GM23338 (cell line): ENCODE data around the gene MANEAL. TPM values are rescaled to one million over a fixed set of nuclear protein-coding genes. Genes with fewer than 3 reads are reported as not detected.

ENCODE experiments used
- ATAC-seq: fragments of 200-7000 bp; cut with Tn5 transposase; 3 replicates; pipeline ENCODE4 v1.9.1; 2020
- DNase-seq: peaks from one replicate; pipeline ENCODE4 v3.0.0-alpha.2; 2015; ENCODE audit warnings: low spot score
- H2AFZ ChIP-seq: fragments of 200-600 bp; sonication (generic); 2 replicates; pipeline ENCODE4 v1.8.0; 2016; ENCODE audit warnings: antibody characterized with exemption, mild to moderate bottlenecking, moderate library complexity
- H3F3A ChIP-seq: fragments of 200-600 bp; sonication (generic); replicated peaks from 2 replicates; pipeline ENCODE4 v1.8.0; 2017; ENCODE audit warnings: antibody characterized with exemption, mixed run types, low read depth
- H3K27ac ChIP-seq: fragments of 200-600 bp; sonication (generic); 2 replicates; pipeline ENCODE4 v1.6.1; 2016; ENCODE audit warnings: low read depth
- H3K27me3 ChIP-seq: fragments of 200-600 bp; sonication (generic); 2 replicates; pipeline ENCODE4 v1.8.0; 2016; ENCODE audit warnings: mild to moderate bottlenecking, mixed run types, moderate library complexity; ENCODE audit not compliant: insufficient read depth
- H3K36me3 ChIP-seq: fragments of 200-600 bp; sonication (generic); 2 replicates; pipeline ENCODE4 v1.8.0; 2016; ENCODE audit warnings: mild to moderate bottlenecking; ENCODE audit not compliant: insufficient read depth
- H3K4me1 ChIP-seq: fragments of 200-600 bp; sonication (generic); 2 replicates; pipeline ENCODE4 v1.8.0; 2016; ENCODE audit warnings: mild to moderate bottlenecking, moderate library complexity; ENCODE audit not compliant: insufficient read depth
- H3K4me2 ChIP-seq: fragments of 200-600 bp; sonication (generic); 2 replicates; pipeline ENCODE4 v1.7.1; 2017; ENCODE audit warnings: mixed run types
- H3K4me3 ChIP-seq: fragments of 200-600 bp; sonication (generic); 2 replicates; pipeline ENCODE4 v1.6.1; 2016; ENCODE audit warnings: mixed run types
- H3K79me2 ChIP-seq: fragments of 200-600 bp; sonication (generic); replicated peaks from 2 replicates; pipeline ENCODE4 v1.8.0; 2017; ENCODE audit warnings: mild to moderate bottlenecking; ENCODE audit not compliant: insufficient read depth
- H3K9me2 ChIP-seq: fragments of 200-600 bp; sonication (generic); 2 replicates; pipeline ENCODE4 v1.8.0; 2017; ENCODE audit not compliant: insufficient read depth
- H4K20me1 ChIP-seq: fragments of 200-600 bp; sonication (generic); replicated peaks from 2 replicates; pipeline ENCODE4 v1.8.0; 2017; ENCODE audit warnings: mild to moderate bottlenecking; ENCODE audit not compliant: insufficient read depth
- H3K27ac Mint-ChIP-seq: 2 replicates; pipeline ENCODE4 v1.8.0; 2020; ENCODE audit warnings: inconsistent platforms, mild to moderate bottlenecking, moderate library complexity, mixed read lengths
- H3K27me3 Mint-ChIP-seq: 3 replicates; pipeline ENCODE4 v1.8.0; 2022; ENCODE audit warnings: low read depth, mild to moderate bottlenecking, moderate library complexity, mixed read lengths, inconsistent platforms; ENCODE audit not compliant: insufficient read depth, poor library complexity
- H3K36me3 Mint-ChIP-seq: 3 replicates; pipeline ENCODE4 v1.8.0; 2021; ENCODE audit warnings: low read depth, mild to moderate bottlenecking, inconsistent platforms, moderate library complexity, mixed read lengths
- H3K4me1 Mint-ChIP-seq: 3 replicates; pipeline ENCODE4 v1.8.0; 2020; ENCODE audit warnings: mild to moderate bottlenecking, inconsistent platforms, mixed read lengths
- H3K4me3 Mint-ChIP-seq: 3 replicates; pipeline ENCODE4 v1.8.0; 2021; ENCODE audit warnings: moderate library complexity, mild to moderate bottlenecking, inconsistent platforms, mixed read lengths
- H3K9me3 Mint-ChIP-seq: 3 replicates; pipeline ENCODE4 v1.8.0; 2020; ENCODE audit warnings: moderate library complexity, mild to moderate bottlenecking, inconsistent platforms, mixed read lengths
- CREB1 ChIP-seq: fragments of 250-450 bp; sonication (Bioruptor Pico); IDR thresholded peaks from 2 replicates; pipeline ENCODE4 v1.5.0; 2020; ENCODE audit warnings: low read depth, mild to moderate bottlenecking, moderate library complexity
- EZH2 ChIP-seq: fragments of 200-600 bp; sonication (generic); IDR thresholded peaks from one replicate; pipeline ENCODE4 v1.8.0; 2017; ENCODE audit warnings: antibody characterized with exemption, mild to moderate bottlenecking, low read depth; ENCODE audit not compliant: unreplicated experiment
- EZH2phosphoT487 ChIP-seq: fragments of 200-600 bp; sonication (generic); IDR thresholded peaks from one replicate; pipeline ENCODE4 v1.8.1; 2018; ENCODE audit warnings: antibody characterized with exemption; ENCODE audit not compliant: unreplicated experiment
- JUNB ChIP-seq: IDR thresholded peaks from one replicate; pipeline ENCODE4 v1.6.1; 2016; ENCODE audit warnings: antibody characterized with exemption; ENCODE audit not compliant: unreplicated experiment
- NANOG ChIP-seq: IDR thresholded peaks from 2 replicates; pipeline ENCODE4 v1.6.1; 2016; ENCODE audit warnings: antibody characterized with exemption, borderline replicate concordance
- POLR2AphosphoS5 ChIP-seq: IDR thresholded peaks from 2 replicates; pipeline ENCODE4 v1.6.1; 2016; ENCODE audit warnings: antibody characterized with exemption, low read depth
- STAT1 ChIP-seq: IDR thresholded peaks from one replicate; pipeline ENCODE4 v1.6.1; 2016; ENCODE audit warnings: antibody characterized with exemption; ENCODE audit not compliant: unreplicated experiment
- ZNF114 ChIP-seq: fragments of 250-450 bp; sonication (Bioruptor Pico); IDR thresholded peaks from 2 replicates; pipeline ENCODE4 v1.5.0; 2020; ENCODE audit warnings: mild to moderate bottlenecking, moderate library complexity
- ZNF331 ChIP-seq: fragments of 250-450 bp; sonication (Bioruptor Pico); IDR thresholded peaks from 2 replicates; pipeline ENCODE4 v1.5.0; 2020; ENCODE audit warnings: low read depth, mild to moderate bottlenecking, moderate library complexity
- ZNF462 ChIP-seq: fragments of 250-450 bp; sonication (Bioruptor Pico); IDR thresholded peaks from 2 replicates; pipeline ENCODE4 v1.5.0; 2020; ENCODE audit warnings: mild to moderate bottlenecking, moderate library complexity
- polyA plus RNA-seq: library from polyadenylated mRNA; unstranded; fragments of >200 nt; fragmentation: Nextera tagmentation; extraction: Ambion mirVana; gene quantifications from 2 replicates; pipeline ENCODE4 v1.2.1, GENCODE V29; 2016
- total RNA-seq: library from RNA; depleted of rRNA; stranded (reverse); fragments of >200 nt; shearing (Covaris generic); gene quantifications from 2 replicates; pipeline ENCODE4 v1.2.3, GENCODE V29; 2014
- TF ChIP-seq, protein P1 (sequence below): IDR thresholded peaks from one replicate; pipeline ENCODE4 v1.6.1; 2018; ENCODE audit warnings: antibody characterized with exemption; ENCODE audit not compliant: unreplicated experiment
- TF ChIP-seq, protein P2 (sequence below), 2 experiments: fragments of 200-600 bp in 1 of 2; sonication (generic) in 1 of 2; conservative IDR thresholded peaks; 2 replicates each; pipeline versions ENCODE4 v1.5.1 to v1.6.1; 2016 to 2017; ENCODE audit warnings: antibody characterized with exemption in 2 of 2, low read depth in 2 of 2, mild to moderate bottlenecking in 2 of 2, moderate library complexity in 1 of 2
- TF ChIP-seq, protein P3 (sequence below): IDR thresholded peaks from 2 replicates; pipeline ENCODE4 v1.6.1; 2016; ENCODE audit warnings: antibody characterized with exemption

The MANEAL gene
- total and polyA plus RNA-seq, 2 experiments from 2014 or later, result 2.3 to 8.1 TPM

GRCh38 chr1:37846647-37847339, 53.1 kb downstream of the MANEAL start:
- H3K36me3 Mint-ChIP-seq, result no peaks in the 10 kb centered on the region
- H3K27ac Mint-ChIP-seq, result no peak overlapping the region
- no peaks in the 10 kb centered on the region for H3K9me3 Mint-ChIP-seq
- Histone ChIP-seq H3K27ac (no peak overlapping the region), H3K4me3 (no peak overlapping the region), H2AFZ (no peak overlapping the region), H3K27me3 (no peaks in the 10 kb centered on the region), H3K79me2 (peaks cover 59% of the 10 kb centered on the region), H3K4me2 (no peak overlapping the region), H3K36me3 (no peaks in the 10 kb centered on the region), H3F3A (no peaks in the 10 kb centered on the region), H4K20me1 (peaks cover 38% of the 10 kb centered on the region), H3K4me1 (no peaks in the 10 kb centered on the region), H3K9me2 (no peaks in the 10 kb centered on the region)
- H3K27me3 Mint-ChIP-seq, result no peaks in the 10 kb centered on the region
- TF ChIP-seq, protein P1, sequence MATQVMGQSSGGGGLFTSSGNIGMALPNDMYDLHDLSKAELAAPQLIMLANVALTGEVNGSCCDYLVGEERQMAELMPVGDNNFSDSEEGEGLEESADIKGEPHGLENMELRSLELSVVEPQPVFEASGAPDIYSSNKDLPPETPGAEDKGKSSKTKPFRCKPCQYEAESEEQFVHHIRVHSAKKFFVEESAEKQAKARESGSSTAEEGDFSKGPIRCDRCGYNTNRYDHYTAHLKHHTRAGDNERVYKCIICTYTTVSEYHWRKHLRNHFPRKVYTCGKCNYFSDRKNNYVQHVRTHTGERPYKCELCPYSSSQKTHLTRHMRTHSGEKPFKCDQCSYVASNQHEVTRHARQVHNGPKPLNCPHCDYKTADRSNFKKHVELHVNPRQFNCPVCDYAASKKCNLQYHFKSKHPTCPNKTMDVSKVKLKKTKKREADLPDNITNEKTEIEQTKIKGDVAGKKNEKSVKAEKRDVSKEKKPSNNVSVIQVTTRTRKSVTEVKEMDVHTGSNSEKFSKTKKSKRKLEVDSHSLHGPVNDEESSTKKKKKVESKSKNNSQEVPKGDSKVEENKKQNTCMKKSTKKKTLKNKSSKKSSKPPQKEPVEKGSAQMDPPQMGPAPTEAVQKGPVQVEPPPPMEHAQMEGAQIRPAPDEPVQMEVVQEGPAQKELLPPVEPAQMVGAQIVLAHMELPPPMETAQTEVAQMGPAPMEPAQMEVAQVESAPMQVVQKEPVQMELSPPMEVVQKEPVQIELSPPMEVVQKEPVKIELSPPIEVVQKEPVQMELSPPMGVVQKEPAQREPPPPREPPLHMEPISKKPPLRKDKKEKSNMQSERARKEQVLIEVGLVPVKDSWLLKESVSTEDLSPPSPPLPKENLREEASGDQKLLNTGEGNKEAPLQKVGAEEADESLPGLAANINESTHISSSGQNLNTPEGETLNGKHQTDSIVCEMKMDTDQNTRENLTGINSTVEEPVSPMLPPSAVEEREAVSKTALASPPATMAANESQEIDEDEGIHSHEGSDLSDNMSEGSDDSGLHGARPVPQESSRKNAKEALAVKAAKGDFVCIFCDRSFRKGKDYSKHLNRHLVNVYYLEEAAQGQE, result no peak
- TF ChIP-seq ZNF462 (CRISPR knock-in tag) (no peak), EZH2 (no peak), CREB1 (CRISPR knock-in tag) (no peak), ZNF331 (no peak), POLR2AphosphoS5 (no peak), STAT1 (no peak), ZNF114 (CRISPR knock-in tag) (no peak), NANOG (no peak), JUNB (no peak), EZH2phosphoT487 (no peak)
- TF ChIP-seq, protein P2, sequence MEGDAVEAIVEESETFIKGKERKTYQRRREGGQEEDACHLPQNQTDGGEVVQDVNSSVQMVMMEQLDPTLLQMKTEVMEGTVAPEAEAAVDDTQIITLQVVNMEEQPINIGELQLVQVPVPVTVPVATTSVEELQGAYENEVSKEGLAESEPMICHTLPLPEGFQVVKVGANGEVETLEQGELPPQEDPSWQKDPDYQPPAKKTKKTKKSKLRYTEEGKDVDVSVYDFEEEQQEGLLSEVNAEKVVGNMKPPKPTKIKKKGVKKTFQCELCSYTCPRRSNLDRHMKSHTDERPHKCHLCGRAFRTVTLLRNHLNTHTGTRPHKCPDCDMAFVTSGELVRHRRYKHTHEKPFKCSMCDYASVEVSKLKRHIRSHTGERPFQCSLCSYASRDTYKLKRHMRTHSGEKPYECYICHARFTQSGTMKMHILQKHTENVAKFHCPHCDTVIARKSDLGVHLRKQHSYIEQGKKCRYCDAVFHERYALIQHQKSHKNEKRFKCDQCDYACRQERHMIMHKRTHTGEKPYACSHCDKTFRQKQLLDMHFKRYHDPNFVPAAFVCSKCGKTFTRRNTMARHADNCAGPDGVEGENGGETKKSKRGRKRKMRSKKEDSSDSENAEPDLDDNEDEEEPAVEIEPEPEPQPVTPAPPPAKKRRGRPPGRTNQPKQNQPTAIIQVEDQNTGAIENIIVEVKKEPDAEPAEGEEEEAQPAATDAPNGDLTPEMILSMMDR (conservative IDR thresholded peaks at IDR 0.05; ENCODE audit: low read depth in 2 of 2), result no peak
- TF ChIP-seq, protein P3, sequence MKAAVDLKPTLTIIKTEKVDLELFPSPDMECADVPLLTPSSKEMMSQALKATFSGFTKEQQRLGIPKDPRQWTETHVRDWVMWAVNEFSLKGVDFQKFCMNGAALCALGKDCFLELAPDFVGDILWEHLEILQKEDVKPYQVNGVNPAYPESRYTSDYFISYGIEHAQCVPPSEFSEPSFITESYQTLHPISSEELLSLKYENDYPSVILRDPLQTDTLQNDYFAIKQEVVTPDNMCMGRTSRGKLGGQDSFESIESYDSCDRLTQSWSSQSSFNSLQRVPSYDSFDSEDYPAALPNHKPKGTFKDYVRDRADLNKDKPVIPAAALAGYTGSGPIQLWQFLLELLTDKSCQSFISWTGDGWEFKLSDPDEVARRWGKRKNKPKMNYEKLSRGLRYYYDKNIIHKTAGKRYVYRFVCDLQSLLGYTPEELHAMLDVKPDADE, result no peak
- ATAC-seq (no peak), DNase-seq (no peak)
- H3K4me3 Mint-ChIP-seq, result no peak overlapping the region
- H3K4me1 Mint-ChIP-seq, result no peaks in the 10 kb centered on the region
